K562 (cell line): ENCODE results near the gene SLC22A16.

Experiments
- CTCF ChIP-seq, 3 experiments: IDR thresholded peaks in 2 of 3; conservative IDR thresholded peaks in 1 of 3; 2 replicates each; pipeline ENCODE4 v1.5.1; 2011 to 2012; ENCODE audit warnings: low read length in 3 of 3, mild to moderate bottlenecking in 3 of 3, control low read depth in 2 of 3, improper control_type of control experiment in 1 of 3, inconsistent platforms in 1 of 3, low read depth in 1 of 3, mixed read lengths in 1 of 3, moderate library complexity in 1 of 3; ENCODE audit not compliant: insufficient read depth in 2 of 3
- DEAF1 ChIP-seq: fragments of 450-650 bp; formaldehyde crosslinking; IDR thresholded peaks from 2 replicates; pipeline ENCODE4 v1.4.0; 2020; ENCODE audit warnings: mild to moderate bottlenecking, moderate library complexity
- E2F4 ChIP-seq: sonication (generic); formaldehyde crosslinking; IDR thresholded peaks from 2 replicates; pipeline ENCODE4 v1.8.0; 2022; ENCODE audit warnings: mild to moderate bottlenecking, low read depth, missing genetic modification reagents
- EP300 ChIP-seq: IDR thresholded peaks from 2 replicates; pipeline ENCODE4 v1.6.1; 2012; ENCODE audit warnings: low read length, improper control_type of control experiment
- HMG20B ChIP-seq: fragments of 250-450 bp; sonication (Bioruptor Pico); IDR thresholded peaks from 2 replicates; pipeline ENCODE4 v1.5.0; 2021; ENCODE audit warnings: mild to moderate bottlenecking
- JUNB ChIP-seq: fragments of 450-650 bp; formaldehyde crosslinking; conservative IDR thresholded peaks from 2 replicates; pipeline ENCODE4 v1.4.0; 2020; ENCODE audit warnings: mild to moderate bottlenecking
- MAFK ChIP-seq: IDR thresholded peaks from 2 replicates; pipeline ENCODE4 v1.6.1; 2011; ENCODE audit warnings: low read length, improper control_type of control experiment
- MYNN ChIP-seq, 2 experiments: sonication (generic); formaldehyde crosslinking in 1 of 2; IDR thresholded peaks; 2 replicates each; pipeline versions ENCODE4 v1.5.0 to v1.6.1; 2016 to 2020; ENCODE audit warnings: antibody characterized with exemption in 1 of 2, missing genetic modification reagents in 1 of 2
- POLR2A ChIP-seq: fragments of 450-650 bp; conservative IDR thresholded peaks from 2 replicates; pipeline ENCODE4 v1.6.1; 2016
- POLR2AphosphoS2 ChIP-seq: IDR thresholded peaks from 2 replicates; pipeline ENCODE4 v1.6.1; 2012; ENCODE audit warnings: low read length, improper control_type of control experiment
- ZNF121 ChIP-seq: sonication (generic); formaldehyde crosslinking; conservative IDR thresholded peaks from 2 replicates; pipeline ENCODE4 v1.8.0; 2022; ENCODE audit warnings: missing genetic modification reagents
- ZNF174 ChIP-seq: fragments of 250-450 bp; sonication (Bioruptor Pico); IDR thresholded peaks from 2 replicates; pipeline ENCODE4 v1.4.0; 2020; ENCODE audit warnings: mild to moderate bottlenecking
- TF ChIP-seq, protein P1 (sequence below): fragments of 250-450 bp; sonication (Bioruptor Pico); IDR thresholded peaks from 2 replicates; pipeline ENCODE4 v1.5.0; 2021

DNA sequence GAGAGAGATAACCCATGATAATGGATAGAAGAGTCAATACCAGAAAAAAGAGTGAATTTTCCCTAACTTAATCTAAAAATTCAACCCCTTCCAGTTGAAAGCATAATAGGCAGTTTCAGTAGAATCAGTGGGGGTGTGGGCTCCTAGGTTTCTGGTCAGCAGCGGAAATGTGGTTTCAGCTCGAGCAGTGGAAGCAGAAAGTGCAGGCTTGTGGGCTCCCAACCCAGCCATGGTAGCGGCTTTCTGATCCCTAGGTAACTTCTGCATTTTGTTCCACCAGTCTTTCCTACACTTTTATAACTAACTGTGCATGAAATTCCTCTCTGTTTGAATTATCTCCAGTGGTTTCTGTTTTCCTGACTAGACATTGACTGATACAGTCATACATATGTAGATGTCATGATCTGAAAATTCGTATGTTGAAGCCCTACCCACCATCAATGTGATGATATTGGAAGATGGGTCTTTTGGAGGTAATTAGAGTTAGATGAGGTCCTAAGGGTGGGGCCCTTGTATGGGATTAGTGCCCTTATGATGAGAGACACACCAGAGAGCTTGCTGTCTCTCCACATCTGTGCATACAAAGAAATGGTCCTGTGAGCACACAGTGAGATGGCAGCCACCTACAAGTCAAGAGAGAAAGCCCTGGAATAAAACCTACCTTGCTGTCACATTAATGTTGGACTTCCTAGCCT, 54.5 kb downstream of the SLC22A16 start:
- TF ChIP-seq MYNN (IDR thresholded peaks at IDR 0.05) (no peak), MYNN (CRISPR knock-in tag; IDR thresholded peaks at IDR 0.05) (no peak), DEAF1 (CRISPR knock-in tag) (no peak), JUNB (no peak), ZNF121 (no peak), POLR2A (no peak), MAFK (no peak), CTCF (IDR thresholded peaks at IDR 0.05 in 2 of 3, conservative IDR thresholded peaks at IDR 0.05 in 1 of 3; ENCODE audit: insufficient read depth in 2 of 3, low read depth in 1 of 3, low read length in 3 of 3) (no peak), ZNF174 (no peak), POLR2AphosphoS2 (no peak), E2F4 (CRISPR knock-in tag) (no peak), HMG20B (CRISPR knock-in tag) (no peak), EP300 (no peak)
- TF ChIP-seq, protein P1, sequence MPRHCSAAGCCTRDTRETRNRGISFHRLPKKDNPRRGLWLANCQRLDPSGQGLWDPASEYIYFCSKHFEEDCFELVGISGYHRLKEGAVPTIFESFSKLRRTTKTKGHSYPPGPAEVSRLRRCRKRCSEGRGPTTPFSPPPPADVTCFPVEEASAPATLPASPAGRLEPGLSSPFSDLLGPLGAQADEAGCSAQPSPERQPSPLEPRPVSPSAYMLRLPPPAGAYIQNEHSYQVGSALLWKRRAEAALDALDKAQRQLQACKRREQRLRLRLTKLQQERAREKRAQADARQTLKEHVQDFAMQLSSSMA = no peak
